ENCODE data around the gene AK2. TPM values are rescaled to one million over a fixed set of nuclear protein-coding genes. Genes with fewer than 3 reads are reported as not detected.
"Not testable (repeated sequence)": the region's sequence is repeated elsewhere in the genome, so short reads cannot be mapped to it uniquely, and the experiment has no call there.

The AK2 gene
- total RNA-seq, 1 donor: 99.7 TPM

DNA sequence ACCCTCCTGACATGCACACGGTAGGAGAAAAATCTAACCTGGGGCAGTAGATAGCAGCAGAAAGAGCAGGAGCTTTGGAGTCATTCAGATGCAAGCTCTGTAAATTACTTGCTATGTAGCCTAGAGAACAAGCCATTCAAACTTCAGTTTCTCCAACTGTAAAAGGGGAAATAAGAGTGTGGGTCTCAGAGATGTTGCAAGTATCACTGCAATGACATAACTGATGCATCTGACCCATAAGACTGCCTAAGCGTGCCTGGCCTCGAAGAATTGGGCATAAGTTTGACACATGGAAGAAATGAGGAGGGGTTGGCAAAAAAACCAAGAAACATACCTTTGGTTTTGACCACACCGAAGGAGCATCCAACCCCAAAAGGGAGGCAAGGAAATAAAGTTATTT, 5.2 kb downstream of the AK2 start:
- DNase-seq (ENCODE audit: low read depth): no peak
- TF ChIP-seq, protein P1, sequence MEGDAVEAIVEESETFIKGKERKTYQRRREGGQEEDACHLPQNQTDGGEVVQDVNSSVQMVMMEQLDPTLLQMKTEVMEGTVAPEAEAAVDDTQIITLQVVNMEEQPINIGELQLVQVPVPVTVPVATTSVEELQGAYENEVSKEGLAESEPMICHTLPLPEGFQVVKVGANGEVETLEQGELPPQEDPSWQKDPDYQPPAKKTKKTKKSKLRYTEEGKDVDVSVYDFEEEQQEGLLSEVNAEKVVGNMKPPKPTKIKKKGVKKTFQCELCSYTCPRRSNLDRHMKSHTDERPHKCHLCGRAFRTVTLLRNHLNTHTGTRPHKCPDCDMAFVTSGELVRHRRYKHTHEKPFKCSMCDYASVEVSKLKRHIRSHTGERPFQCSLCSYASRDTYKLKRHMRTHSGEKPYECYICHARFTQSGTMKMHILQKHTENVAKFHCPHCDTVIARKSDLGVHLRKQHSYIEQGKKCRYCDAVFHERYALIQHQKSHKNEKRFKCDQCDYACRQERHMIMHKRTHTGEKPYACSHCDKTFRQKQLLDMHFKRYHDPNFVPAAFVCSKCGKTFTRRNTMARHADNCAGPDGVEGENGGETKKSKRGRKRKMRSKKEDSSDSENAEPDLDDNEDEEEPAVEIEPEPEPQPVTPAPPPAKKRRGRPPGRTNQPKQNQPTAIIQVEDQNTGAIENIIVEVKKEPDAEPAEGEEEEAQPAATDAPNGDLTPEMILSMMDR (IDR thresholded peaks at IDR 0.05; ENCODE audit: insufficient read depth, low read depth, low read length): no peak
- H3K4me3 ChIP-seq (ENCODE audit: low read depth, low read length): no peak overlapping the region

DNA sequence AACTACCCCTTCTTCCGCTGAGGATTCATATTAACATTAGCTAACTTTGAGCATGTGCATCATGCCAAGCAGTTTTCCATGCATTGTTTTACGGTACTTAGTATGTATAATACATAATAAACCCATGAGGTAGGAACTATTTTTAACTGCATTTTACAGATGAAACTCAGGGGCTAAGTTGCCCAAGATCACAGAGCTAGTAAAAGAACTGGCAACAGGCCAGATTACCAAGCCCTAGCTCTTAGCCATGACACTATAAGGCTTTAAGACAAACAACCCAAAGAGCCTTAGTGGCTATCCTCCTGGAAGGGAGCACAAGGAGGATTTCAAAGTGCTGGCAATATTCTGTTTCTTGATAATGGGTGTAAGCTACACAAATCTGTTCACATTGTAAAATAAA, 6.1 kb downstream of the AK2 start:
- no peak overlapping the region for H3K4me3 ChIP-seq (ENCODE audit: low read depth, low read length)
- DNase-seq (ENCODE audit: low read depth): peak; percentile 93
- TF ChIP-seq, protein P1 (IDR thresholded peaks at IDR 0.05; ENCODE audit: insufficient read depth, low read depth, low read length): no peak

DNA sequence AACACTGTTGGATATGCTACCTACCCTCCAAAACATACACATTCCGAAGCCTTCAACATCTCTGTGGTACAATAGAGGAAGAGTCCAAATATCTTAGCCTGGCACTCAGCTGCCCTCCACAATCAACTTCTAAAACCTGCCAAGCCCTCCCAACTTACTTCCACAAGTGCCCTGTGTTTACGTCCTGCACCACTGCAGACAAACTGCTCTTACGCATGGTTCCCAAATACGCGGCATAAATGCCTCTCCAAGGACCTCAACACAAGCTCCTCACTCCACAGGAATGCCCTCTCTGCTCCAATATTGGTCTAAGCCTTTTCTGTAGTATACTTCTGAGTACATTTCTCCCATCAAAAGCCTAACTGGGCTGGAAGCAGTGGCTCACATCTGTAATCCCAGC, 6.8 kb downstream of the AK2 start:
- no peak overlapping the region for H3K4me3 ChIP-seq (ENCODE audit: low read depth, low read length)
- DNase-seq (ENCODE audit: low read depth): no peak
- TF ChIP-seq, protein P1 (IDR thresholded peaks at IDR 0.05; ENCODE audit: insufficient read depth, low read depth, low read length): no peak

DNA sequence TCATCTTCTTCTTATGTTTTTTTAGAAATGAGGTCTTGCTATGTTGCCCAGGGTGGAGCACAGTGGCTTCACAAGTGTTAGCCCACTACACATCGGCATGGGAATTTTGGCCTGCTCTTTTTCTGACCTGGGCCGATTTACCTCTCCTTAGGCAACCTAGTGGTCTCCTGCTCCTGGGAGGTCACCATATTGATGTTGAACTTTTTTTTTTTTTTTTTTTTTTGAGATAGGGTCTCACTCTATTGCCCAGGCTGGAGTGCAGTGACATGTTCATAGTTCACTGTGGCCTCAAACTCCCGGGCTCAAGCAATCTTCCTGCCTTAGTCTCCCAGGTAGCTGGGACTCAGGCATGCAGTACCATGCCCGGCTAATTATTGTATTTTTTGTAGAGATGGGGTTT, 7.5 kb downstream of the AK2 start:
- TF ChIP-seq, protein P1 (IDR thresholded peaks at IDR 0.05; ENCODE audit: insufficient read depth, low read depth, low read length): no peak
- DNase-seq (ENCODE audit: low read depth): no peak
- H3K4me3 ChIP-seq (ENCODE audit: low read depth, low read length): no peak overlapping the region

DNA sequence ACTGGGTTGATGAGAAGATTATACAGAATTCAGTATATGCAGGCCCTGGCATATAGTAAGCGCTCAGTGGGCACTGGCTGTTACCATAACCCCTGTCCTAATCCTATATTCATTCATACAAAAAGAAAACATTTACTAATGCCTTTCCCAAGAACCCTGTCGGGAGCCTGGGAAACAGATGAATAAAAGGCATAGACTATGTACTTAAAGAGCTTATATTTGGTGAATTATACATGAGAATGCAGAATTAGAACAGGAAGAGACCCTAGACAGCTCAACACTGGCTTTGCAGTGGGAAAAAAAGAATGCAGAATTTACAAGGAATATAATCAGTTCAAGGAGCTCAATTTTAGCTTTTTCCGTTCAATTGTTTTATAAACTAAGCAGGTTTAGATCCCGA, 10.9 kb downstream of the AK2 start:
- TF ChIP-seq, protein P1 (IDR thresholded peaks at IDR 0.05; ENCODE audit: insufficient read depth, low read depth, low read length): no peak
- H3K4me3 ChIP-seq (ENCODE audit: low read depth, low read length): no peak overlapping the region
- DNase-seq (ENCODE audit: low read depth): no peak

DNA sequence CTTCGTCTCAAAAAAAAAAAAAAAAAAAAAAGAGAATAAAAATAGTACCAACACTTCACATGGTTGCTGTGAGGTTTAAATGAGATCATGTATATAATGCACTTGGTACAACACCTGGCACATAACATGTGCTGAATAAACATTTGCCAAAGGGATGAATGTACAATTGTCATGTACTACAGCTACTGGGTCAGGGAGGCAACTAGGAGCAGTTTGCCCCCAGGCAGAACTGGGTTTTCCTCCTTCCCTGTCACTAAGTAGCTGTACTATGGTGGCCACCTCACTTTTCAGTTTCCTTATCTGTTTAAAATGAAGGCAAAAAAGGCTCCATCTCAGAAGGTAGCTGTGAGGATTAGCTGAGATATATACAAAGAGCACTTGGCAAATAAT, 11.5 kb downstream of the AK2 start:
- no peak overlapping the region for H3K4me3 ChIP-seq (ENCODE audit: low read depth, low read length)
- TF ChIP-seq, protein P1 (IDR thresholded peaks at IDR 0.05; ENCODE audit: insufficient read depth, low read depth, low read length): no peak
- no peak for DNase-seq (ENCODE audit: low read depth)

DNA sequence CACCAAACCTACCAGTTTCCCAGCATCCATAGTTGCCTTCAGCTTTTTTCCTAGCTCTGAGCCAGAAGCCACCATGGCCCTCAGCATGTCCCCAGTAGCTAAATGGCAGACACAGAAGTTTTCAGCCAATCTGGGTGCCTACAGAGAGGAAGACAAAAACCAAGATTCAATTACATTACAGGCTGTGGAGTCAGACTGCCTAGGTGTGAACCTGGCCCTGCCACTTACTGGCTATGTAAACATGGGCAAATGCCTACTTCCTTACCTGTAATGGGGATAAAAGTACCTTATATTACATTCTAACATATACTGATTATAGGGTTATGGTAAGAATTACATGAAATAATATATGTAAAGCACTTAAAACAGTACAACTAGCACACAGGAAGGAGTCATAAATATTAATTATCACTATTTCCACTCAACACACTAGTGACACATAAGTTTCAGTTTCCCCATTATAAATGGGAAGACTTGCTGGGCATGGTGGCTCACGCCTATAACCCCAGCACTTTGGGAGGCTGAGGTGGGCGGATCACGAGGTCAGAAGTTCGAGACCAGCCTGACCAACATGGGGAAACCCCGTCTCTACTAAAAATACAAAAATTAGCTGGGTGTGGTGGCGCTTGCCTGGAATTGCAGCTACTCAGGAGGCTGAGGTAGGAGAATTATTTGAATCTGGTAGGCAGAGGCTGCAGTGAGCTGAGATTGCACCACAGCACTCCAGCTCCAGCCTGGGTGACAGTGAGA, 12.1 kb downstream of the AK2 start:
- DNase-seq (ENCODE audit: low read depth); H3K4me3 ChIP-seq (ENCODE audit: low read depth, low read length): not testable (repeated sequence)

Data from fibroblast of villous mesenchyme (primary cell).